Right lobe of liver (tissue), 4 donors: ENCODE data around the gene ZNF697.

ENCODE experiments used
- CTCF ChIP-seq, 4 donors: fragments of 200-600 bp in 3 of 4; fragments of 450-650 bp in 1 of 4; IDR thresholded peaks; one replicate each; pipeline versions ENCODE4 v1.5.1 to v1.8.0; 2016 to 2022; ENCODE audit warnings: antibody characterized with exemption in 4 of 4, mild to moderate bottlenecking in 2 of 4
- POLR2A ChIP-seq: fragments of 450-650 bp; IDR thresholded peaks from one replicate; pipeline ENCODE4 v1.6.1; 2017; ENCODE audit warnings: antibody characterized with exemption, mild to moderate bottlenecking
- donor health status: DM: no; HTN: no; CAD: no.
- donor health status: DM: no; HTN: no; CAD: no.
- donor health status: DM: no; HTN: yes; CAD: no.

- TF ChIP-seq CTCF (IDR thresholded peaks at IDR 0.05) (peak; percentile 15 to 55 (median 32)), POLR2A (no peak)
Observed at GRCh38 chr1:119676571-119677206, 28.6 kb upstream of the ZNF697 start.
